A549 (cell line): ENCODE data around the gene AGTRAP. TPM values are rescaled to one million over a fixed set of nuclear protein-coding genes. Genes with fewer than 3 reads are reported as not detected.

Source experiments
- ATAC-seq, 2 experiments: fragments of 200-7000 bp in 1 of 2; fragments of >200 bp in 1 of 2; cut with Nextera tagmentation in 1 of 2; cut with Tn5 transposase in 1 of 2; 3 replicates each; pipeline versions ENCODE4 v1.8.0 to v1.9.1; 2018 to 2020; ENCODE audit warnings: mild to moderate bottlenecking in 1 of 2, moderate library complexity in 1 of 2
- CTCF ChIA-PET: fragments of 300-600 bp; sonication (Branson Sonifier 250); formaldehyde crosslinking; extraction: SDS; loops from one replicate; lab custom pipeline; 2021; ENCODE audit warnings: antibody characterized with exemption, inconsistent platforms; lab: Yijun Ruan, JAX
- POLR2A ChIA-PET: fragments of 350-600 bp; formaldehyde crosslinking; extraction: SDS; loops from one replicate; lab custom pipeline; 2021; ENCODE audit warnings: antibody characterized with exemption, inconsistent platforms; lab: Yijun Ruan, JAX
- DNase-seq, 2 experiments: peaks; one replicate each; pipeline versions ENCODE4 v3.0.0 to v3.0.0-alpha.2; 2011 to 2016; ENCODE audit warnings: low read depth in 1 of 2, low spot score in 1 of 2
- FAIRE-seq: peaks from 2 replicates; lab custom pipeline; 2011; peaks lifted over from hg19 to GRCh38; lab: Jason Lieb, UNC
- H3K27ac ChIP-seq, 2 experiments: fragments of >200 bp; sonication (Bioruptor Twin); formaldehyde crosslinking; 3 replicates each; pipeline ENCODE4 v1.5.1; 2016 to 2017
- H3K4me1 ChIP-seq: fragments of >200 bp; sonication (Bioruptor Twin); formaldehyde crosslinking; 3 replicates; pipeline ENCODE4 v1.6.1; 2016
- H3K4me2 ChIP-seq: fragments of >200 bp; sonication (Bioruptor Twin); formaldehyde crosslinking; 3 replicates; pipeline ENCODE4 v1.6.1; 2016
- H3K4me3 ChIP-seq: fragments of >200 bp; sonication (Bioruptor Twin); formaldehyde crosslinking; 3 replicates; pipeline ENCODE4 v1.5.1; 2016
- H3K9me3 ChIP-seq: fragments of >200 bp; sonication (Bioruptor Twin); formaldehyde crosslinking; 3 replicates; pipeline ENCODE4 v1.6.1; 2016
- BHLHE40 ChIP-seq: IDR thresholded peaks from 2 replicates; pipeline ENCODE4 v1.6.1; 2012; ENCODE audit warnings: low read depth, low read length, inconsistent platforms
- CBX2 ChIP-seq: fragments of 200-600 bp; sonication (generic); IDR thresholded peaks from 2 replicates; pipeline ENCODE4 v1.6.1; 2016; ENCODE audit warnings: low read depth, mild to moderate bottlenecking, borderline replicate concordance
- CEBPB ChIP-seq, 2 experiments: fragments of >200 bp in 1 of 2; sonication (Bioruptor Twin) in 1 of 2; formaldehyde crosslinking in 1 of 2; IDR thresholded peaks; 2 replicates each; pipeline ENCODE4 v1.6.1; 2012 to 2016
- CHD2 ChIP-seq: fragments of 150-350 bp; IDR thresholded peaks from 2 replicates; pipeline ENCODE4 v1.6.1; 2014; ENCODE audit warnings: low read length; ENCODE audit not compliant: partially characterized antibody
- EHF ChIP-seq: fragments of 250-450 bp; sonication (Bioruptor Pico); IDR thresholded peaks from 2 replicates; pipeline ENCODE4 v1.5.0; 2020; ENCODE audit warnings: mild to moderate bottlenecking
- EP300 ChIP-seq, 2 experiments: fragments of >200 bp; sonication (Bioruptor Twin); formaldehyde crosslinking; IDR thresholded peaks; 2 replicates in 1 of 2; 3 replicates in 1 of 2; pipeline ENCODE4 v1.6.1; 2016 to 2017
- ESRRA ChIP-seq: fragments of 150-350 bp; IDR thresholded peaks from 2 replicates; pipeline ENCODE4 v1.6.1; 2014; ENCODE audit warnings: mild to moderate bottlenecking, low read length, borderline replicate concordance
- FOSL2 ChIP-seq, 2 experiments: fragments of 450-650 bp in 1 of 2; fragments of >200 bp in 1 of 2; sonication (Bioruptor Twin) in 1 of 2; formaldehyde crosslinking; IDR thresholded peaks; 2 replicates each; pipeline versions ENCODE4 v1.5.0 to v1.6.1; 2016 to 2020; ENCODE audit warnings: mild to moderate bottlenecking in 1 of 2, moderate library complexity in 1 of 2
- HOXB5 ChIP-seq: fragments of 250-450 bp; sonication (Bioruptor Pico); IDR thresholded peaks from 2 replicates; pipeline ENCODE4 v1.5.0; 2020; ENCODE audit warnings: mild to moderate bottlenecking, moderate library complexity
- JUN ChIP-seq, 2 experiments: fragments of >200 bp; sonication (Bioruptor Twin); formaldehyde crosslinking; IDR thresholded peaks; 2 replicates in 1 of 2; 3 replicates in 1 of 2; pipeline ENCODE4 v1.6.1; 2016 to 2017
- JUNB ChIP-seq: fragments of >200 bp; sonication (Bioruptor Twin); formaldehyde crosslinking; IDR thresholded peaks from 2 replicates; pipeline ENCODE4 v1.6.1; 2016
- KDM5A ChIP-seq: fragments of 200-600 bp; sonication (generic); IDR thresholded peaks from 2 replicates; pipeline ENCODE4 v1.6.1; 2016; ENCODE audit warnings: antibody characterized with exemption, mild to moderate bottlenecking
- MAFK ChIP-seq: fragments of 450-650 bp; IDR thresholded peaks from 2 replicates; pipeline ENCODE4 v1.6.1; 2014; ENCODE audit not compliant: partially characterized antibody
- PHF8 ChIP-seq: fragments of 200-600 bp; sonication (generic); IDR thresholded peaks from 2 replicates; pipeline ENCODE4 v1.6.1; 2016; ENCODE audit warnings: low read depth, mild to moderate bottlenecking, antibody characterized with exemption, moderate library complexity, borderline replicate concordance
- POLR2A ChIP-seq: IDR thresholded peaks from 2 replicates; pipeline ENCODE4 v1.6.1; 2012; ENCODE audit warnings: mild to moderate bottlenecking, low read length
- RCOR1 ChIP-seq: fragments of 150-350 bp; IDR thresholded peaks from 2 replicates; pipeline ENCODE4 v1.6.1; 2014; ENCODE audit warnings: antibody characterized with exemption, low read length, low read depth
- RFX5 ChIP-seq: fragments of 450-650 bp; IDR thresholded peaks from 2 replicates; pipeline ENCODE4 v1.7.1; 2014; ENCODE audit warnings: antibody characterized with exemption, mild to moderate bottlenecking, moderate library complexity
- ZFP36 ChIP-seq: fragments of 450-650 bp; IDR thresholded peaks from 2 replicates; pipeline ENCODE4 v1.6.1; 2014; ENCODE audit warnings: borderline replicate concordance; ENCODE audit not compliant: partially characterized antibody
- ZSCAN20 ChIP-seq: fragments of 250-450 bp; sonication (Bioruptor Pico); IDR thresholded peaks from 2 replicates; pipeline ENCODE4 v1.8.0; 2022; ENCODE audit warnings: mild to moderate bottlenecking, moderate library complexity
- WGBS: methylation state at CpG from one replicate; pipeline ENCODE4 v1.1.6; 2017; ENCODE audit errors: missing lambda C conversion rate; 5-methylcytosine and 5-hydroxymethylcytosine counted together
- polyA plus RNA-seq, 4 experiments: library from polyadenylated mRNA; depleted of rRNA in 3 of 4; stranded (reverse); fragments of >200 nt; fragmentation: RNase III in 1 of 4; extraction: RNeasy Plus Mini Kit Qiagen cat#74134 plus additional on column Dnase treatment in 1 of 4; gene quantifications; 2 replicates in 3 of 4; 3 replicates in 1 of 4; pipeline ENCODE4 v1.2.3, GENCODE V29; 2011 to 2017
- TF ChIP-seq, protein P1 (sequence below): fragments of 250-450 bp; sonication (Bioruptor Pico); IDR thresholded peaks from 2 replicates; pipeline ENCODE4 v1.5.0; 2021; ENCODE audit warnings: mild to moderate bottlenecking, moderate library complexity, borderline replicate concordance
- TF ChIP-seq, protein P2 (sequence below): fragments of 450-650 bp; IDR thresholded peaks from 2 replicates; pipeline ENCODE4 v1.6.1; 2014; ENCODE audit warnings: antibody characterized with exemption
- TF ChIP-seq, protein P3 (sequence below): IDR thresholded peaks from 2 replicates; pipeline ENCODE4 v1.6.1; 2012; ENCODE audit warnings: low read depth, borderline replicate concordance

The AGTRAP gene
- polyA plus RNA-seq, 2 of the 4 experiments (the other 2 are of a cell fraction) = 26.9 to 57.5 TPM

DNA sequence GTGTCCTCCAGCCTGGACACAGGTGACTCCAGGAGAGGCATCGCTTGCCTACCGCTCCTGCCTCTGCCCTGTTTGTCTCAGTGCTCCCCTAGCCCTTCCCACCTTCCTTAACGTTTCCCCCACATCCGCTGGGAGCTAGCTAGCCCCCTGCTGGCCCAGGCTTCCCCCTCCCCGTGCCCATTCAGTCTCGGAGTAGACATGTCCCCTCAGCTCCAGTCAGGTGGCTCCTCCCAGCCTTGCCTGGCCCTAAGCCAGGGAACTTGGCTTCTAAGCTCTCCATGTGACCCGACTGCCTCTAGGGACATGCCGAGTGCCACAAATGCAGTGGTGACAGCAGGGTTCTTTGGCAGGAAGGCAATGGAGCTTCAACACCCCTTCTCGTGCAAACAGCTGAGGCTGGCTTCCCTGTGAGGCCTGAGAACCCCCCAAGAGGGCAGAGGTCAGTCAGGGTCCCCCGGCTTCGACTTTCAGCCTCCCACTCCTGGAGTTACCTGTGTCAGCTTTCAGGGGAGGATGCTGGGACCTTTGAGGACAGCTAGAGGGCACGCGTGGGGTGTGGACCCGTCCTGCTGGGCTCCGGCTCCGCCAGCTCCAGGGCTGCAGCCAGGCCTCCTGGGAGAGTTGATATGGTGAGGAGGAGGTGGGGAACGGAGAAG is 28.2 kb upstream of the AGTRAP start:
- no peak overlapping the region for H3K27ac ChIP-seq
- no peak overlapping the region for H3K4me2 ChIP-seq
- no peak overlapping the region for H3K4me3 ChIP-seq
- DNase-seq (no peak), ATAC-seq (peak in 1 of 2 experiments; percentile 46; a peak in 3 of 6 replicates), FAIRE-seq (no peak)
- H3K9me3 ChIP-seq = no peaks in the 10 kb centered on the region
- CTCF ChIA-PET = interaction anchor here (0.7 to 4.2 kb wide), 4 partner anchors 12 to 64 kb away, joined by 3 to 24 read pairs (median 6); partner anchors contain the start of gene FBXO6
- TF ChIP-seq BHLHE40 (no peak), EP300 (IDR thresholded peaks at IDR 0.05) (no peak), EHF (CRISPR knock-in tag) (no peak), CEBPB (IDR thresholded peaks at IDR 0.05) (no peak), POLR2A (no peak), CHD2 (no peak), ZSCAN20 (CRISPR knock-in tag) (no peak), ESRRA (no peak), KDM5A (no peak), CBX2 (no peak), JUN (IDR thresholded peaks at IDR 0.05) (no peak), PHF8 (no peak), MAFK (no peak), RFX5 (no peak), JUNB (no peak), FOSL2 (IDR thresholded peaks at IDR 0.05) (no peak), FOSL2 (CRISPR knock-in tag; IDR thresholded peaks at IDR 0.05) (no peak), RCOR1 (no peak)
- TF ChIP-seq, protein P1, sequence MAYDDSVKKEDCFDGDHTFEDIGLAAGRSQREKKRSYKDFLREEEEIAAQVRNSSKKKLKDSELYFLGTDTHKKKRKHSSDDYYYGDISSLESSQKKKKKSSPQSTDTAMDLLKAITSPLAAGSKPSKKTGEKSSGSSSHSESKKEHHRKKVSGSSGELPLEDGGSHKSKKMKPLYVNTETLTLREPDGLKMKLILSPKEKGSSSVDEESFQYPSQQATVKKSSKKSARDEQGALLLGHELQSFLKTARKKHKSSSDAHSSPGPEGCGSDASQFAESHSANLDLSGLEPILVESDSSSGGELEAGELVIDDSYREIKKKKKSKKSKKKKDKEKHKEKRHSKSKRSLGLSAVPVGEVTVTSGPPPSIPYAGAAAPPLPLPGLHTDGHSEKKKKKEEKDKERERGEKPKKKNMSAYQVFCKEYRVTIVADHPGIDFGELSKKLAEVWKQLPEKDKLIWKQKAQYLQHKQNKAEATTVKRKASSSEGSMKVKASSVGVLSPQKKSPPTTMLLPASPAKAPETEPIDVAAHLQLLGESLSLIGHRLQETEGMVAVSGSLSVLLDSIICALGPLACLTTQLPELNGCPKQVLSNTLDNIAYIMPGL (CRISPR knock-in tag) = no peak
- TF ChIP-seq, protein P2, sequence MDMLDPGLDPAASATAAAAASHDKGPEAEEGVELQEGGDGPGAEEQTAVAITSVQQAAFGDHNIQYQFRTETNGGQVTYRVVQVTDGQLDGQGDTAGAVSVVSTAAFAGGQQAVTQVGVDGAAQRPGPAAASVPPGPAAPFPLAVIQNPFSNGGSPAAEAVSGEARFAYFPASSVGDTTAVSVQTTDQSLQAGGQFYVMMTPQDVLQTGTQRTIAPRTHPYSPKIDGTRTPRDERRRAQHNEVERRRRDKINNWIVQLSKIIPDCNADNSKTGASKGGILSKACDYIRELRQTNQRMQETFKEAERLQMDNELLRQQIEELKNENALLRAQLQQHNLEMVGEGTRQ = no peak
- TF ChIP-seq, protein P3, sequence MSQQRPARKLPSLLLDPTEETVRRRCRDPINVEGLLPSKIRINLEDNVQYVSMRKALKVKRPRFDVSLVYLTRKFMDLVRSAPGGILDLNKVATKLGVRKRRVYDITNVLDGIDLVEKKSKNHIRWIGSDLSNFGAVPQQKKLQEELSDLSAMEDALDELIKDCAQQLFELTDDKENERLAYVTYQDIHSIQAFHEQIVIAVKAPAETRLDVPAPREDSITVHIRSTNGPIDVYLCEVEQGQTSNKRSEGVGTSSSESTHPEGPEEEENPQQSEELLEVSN = no peak
- H3K4me1 ChIP-seq = 0 out of 3 replicates have a peak, but pooled peaks cover 4% of the 10 kb centered on the region
- 77% methylated on average over 10 of the region's 17 CpGs for WGBS
- POLR2A ChIA-PET = interaction anchor here (0.5 kb wide), 1 partner anchor 202 kb away, joined by 5 read pairs; no protein-coding TSS in a partner anchor

DNA sequence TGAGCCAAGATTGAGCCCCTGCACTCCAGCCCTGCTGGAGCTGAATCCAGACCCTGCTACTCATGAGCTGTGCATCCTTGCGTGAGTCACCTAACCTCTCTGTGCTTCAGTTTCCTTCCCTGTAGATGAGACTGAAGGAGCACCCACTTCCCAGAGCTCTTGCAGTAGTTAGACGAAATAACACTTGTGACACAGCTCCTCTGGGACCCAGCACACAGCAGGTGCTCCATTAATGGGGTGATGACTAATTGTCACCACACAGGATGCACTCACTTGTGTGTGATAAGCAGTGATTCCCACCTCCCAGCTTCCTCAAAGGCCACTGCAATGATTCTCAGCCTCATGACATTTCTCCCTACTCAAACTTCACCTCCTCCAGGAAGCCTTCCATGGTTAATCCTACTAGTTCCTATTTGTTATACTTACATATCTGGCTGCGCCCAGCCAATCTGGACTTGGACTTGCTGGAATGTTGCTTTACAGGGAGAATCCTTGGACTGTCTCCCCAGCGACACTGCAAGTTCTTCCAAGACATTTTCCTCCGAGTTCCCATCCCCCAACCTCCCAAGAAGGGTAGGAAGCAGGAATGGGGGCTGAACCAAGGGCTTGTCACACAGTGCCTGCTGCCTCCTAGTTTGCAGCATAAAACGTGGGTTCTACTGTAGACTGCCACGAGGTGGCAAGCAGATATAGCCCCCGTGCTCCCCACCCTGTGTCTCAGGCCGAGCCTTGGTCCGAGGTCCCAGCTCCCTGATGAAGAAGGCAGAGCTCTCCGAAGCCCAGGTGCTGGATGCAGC is 27.2 kb upstream of the AGTRAP start:
- no peak overlapping the region for H3K4me3 ChIP-seq
- ChIA-PET CTCF (interaction anchor here (0.6 to 4.2 kb wide), 6 partner anchors 11 to 1922 kb away, joined by 3 to 24 read pairs (median 6); partner anchors contain the start of gene FBXO6), POLR2A (no interaction called here)
- 0 out of 3 replicates have a peak, but pooled peaks cover 4% of the 10 kb centered on the region for H3K4me1 ChIP-seq
- TF ChIP-seq HOXB5 (CRISPR knock-in tag) (no peak), FOSL2 (IDR thresholded peaks at IDR 0.05) (no peak), FOSL2 (CRISPR knock-in tag; IDR thresholded peaks at IDR 0.05) (0 out of 2 replicates have a peak, but pooled peaks have one; percentile 18), ZFP36 (peak; percentile 92)
- FAIRE-seq = no peak
- WGBS = 46% methylated on average over 11 of the region's 11 CpGs
- no peak overlapping the region for H3K4me2 ChIP-seq
- H3K27ac ChIP-seq = no peak overlapping the region
- ATAC-seq = no peak
- no peaks in the 10 kb centered on the region for H3K9me3 ChIP-seq
- peak in 1 of 2 experiments; percentile 31 for DNase-seq
